Esophagus squamous epithelium (tissue), 5 donors: ENCODE measurements around the gene GPR87. TPM values are rescaled to one million over a fixed set of nuclear protein-coding genes. Genes with fewer than 3 reads are reported as not detected.

Experiments used
- DNase-seq: peaks from one replicate; lab custom pipeline; 2025; lab: John Stamatoyannopoulos, UW
- H3K27ac ChIP-seq, 4 donors: fragments of 200-600 bp; sonication (generic); one replicate each; pipeline ENCODE4 v1.5.1; 2016 to 2019; ENCODE audit warnings: mild to moderate bottlenecking in 1 of 4
- H3K27me3 ChIP-seq, 4 donors: fragments of 200-600 bp; sonication (generic); 1 replicate in 3 of 4; 2 replicates in 1 of 4; pipeline versions ENCODE4 v1.5.1 to v1.6.0; 2017 to 2021; ENCODE audit warnings: antibody characterized with exemption in 1 of 4
- H3K36me3 ChIP-seq, 3 donors: fragments of 200-600 bp; sonication (generic); one replicate each; pipeline ENCODE4 v1.5.1; 2016 to 2019
- H3K4me1 ChIP-seq, 3 donors: fragments of 200-600 bp; sonication (generic); one replicate each; pipeline ENCODE4 v1.5.1; 2017 to 2019
- H3K4me3 ChIP-seq, 4 donors: fragments of 200-600 bp; sonication (generic); 1 replicate in 3 of 4; 2 replicates in 1 of 4; pipeline ENCODE4 v1.5.1; 2016 to 2019; ENCODE audit warnings: mild to moderate bottlenecking in 2 of 4, moderate library complexity in 1 of 4
- H3K9me3 ChIP-seq, 3 donors: fragments of 200-600 bp; sonication (generic); one replicate each; pipeline ENCODE4 v1.5.1; 2016 to 2019
- CTCF ChIP-seq, 6 experiments: fragments of 450-650 bp in 4 of 6; fragments of 200-600 bp in 2 of 6; sonication (generic) in 2 of 6; IDR thresholded peaks; one replicate each; pipeline ENCODE4 v1.5.1; 2016 to 2019; ENCODE audit warnings: antibody characterized with exemption in 6 of 6, mild to moderate bottlenecking in 4 of 6, moderate library complexity in 4 of 6
- POLR2A ChIP-seq, 4 donors: fragments of 450-650 bp; IDR thresholded peaks; one replicate each; pipeline ENCODE4 v1.6.1; 2017; ENCODE audit warnings: antibody characterized with exemption in 4 of 4, mild to moderate bottlenecking in 4 of 4, moderate library complexity in 3 of 4
- WGBS, 2 donors: methylation state at CpG; one replicate each; pipeline ENCODE4 v1.1.5; 2018; 5-methylcytosine and 5-hydroxymethylcytosine counted together
- intact Hi-C: fragments of 100-400 bp; cut with DNase I; formaldehyde crosslinking; loops from one replicate; pipeline ENCODE4 v1.15.0; 2022
- total RNA-seq, 4 donors: library from RNA; depleted of rRNA; stranded (reverse); fragments of >200 nt; gene quantifications; one replicate each; pipeline ENCODE4 v1.1.0, GENCODE V29; 2016
- donor health status: DM: yes; HTN: yes; CAD: no.

Gene GPR87
- total RNA-seq, 4 donors from 2014 or later = 37.8 to 55.1 (median 46.0) TPM

- Histone ChIP-seq H3K4me1 (peaks cover 8 to 41% (median 15%) of the 10 kb centered on the region in 3 donors), H3K4me3 (no peak overlapping the region), H3K27ac (no peak overlapping the region), H3K27me3 (no peaks in the 10 kb centered on the region), H3K36me3 (peaks cover 0 to 51% (median 0%) of the 10 kb centered on the region in 3 donors), H3K9me3 (no peaks in the 10 kb centered on the region)
- 81% methylated on average over 1 of the region's 1 CpG; no CpG with 5 or more reads in 1 of the 2 donors for WGBS, 2 donors
- DNase-seq = no peak
- TF ChIP-seq POLR2A (IDR thresholded peaks at IDR 0.05) (no peak), CTCF (IDR thresholded peaks at IDR 0.05) (no peak)
- intact Hi-C loops = no loop called here
These were observed 16.1 kb downstream of the GPR87 start for GRCh38 chr3:151300539-151300938.

GRCh38 chr3:151299006-151299405 is 17.6 kb downstream of the GPR87 start:
- peaks cover 0 to 25% (median 1%) of the 10 kb centered on the region in 3 donors for H3K4me1 ChIP-seq
- H3K4me3 ChIP-seq = no peak overlapping the region
- 58 to 72% methylated on average over 2 of the region's 2 CpGs for WGBS, 2 donors
- DNase-seq = no peak
- no peak for TF ChIP-seq POLR2A (IDR thresholded peaks at IDR 0.05)
- no peak for TF ChIP-seq CTCF (IDR thresholded peaks at IDR 0.05)
- intact Hi-C loops = no loop called here
- no peaks in the 10 kb centered on the region for H3K9me3 ChIP-seq
- H3K36me3 ChIP-seq = peaks cover 0 to 66% (median 0%) of the 10 kb centered on the region in 3 donors
- no peak overlapping the region for H3K27ac ChIP-seq
- H3K27me3 ChIP-seq = no peaks in the 10 kb centered on the region

- no peaks in the 10 kb centered on the region for H3K9me3 ChIP-seq
- peaks cover 0 to 12% (median 0%) of the 10 kb centered on the region in 3 donors for H3K4me1 ChIP-seq
- no peak for DNase-seq
- 64 to 84% methylated on average over 2 of the region's 2 CpGs for WGBS, 2 donors
- no peak for TF ChIP-seq CTCF (IDR thresholded peaks at IDR 0.05)
- TF ChIP-seq POLR2A (IDR thresholded peaks at IDR 0.05) = no peak
- no peak overlapping the region for H3K4me3 ChIP-seq
- no peaks in the 10 kb centered on the region for H3K27me3 ChIP-seq
- no peak overlapping the region for H3K27ac ChIP-seq
- intact Hi-C loops = no loop called here
- H3K36me3 ChIP-seq = peaks cover 0 to 78% (median 0%) of the 10 kb centered on the region in 3 donors
These were observed 19.2 kb downstream of the GPR87 start for GRCh38 chr3:151297429-151297828.

GRCh38 chr3:151296226-151296625 is 20.4 kb downstream of the GPR87 start:
- H3K4me1 ChIP-seq = peaks cover 0 to under 1% (median 0%) of the 10 kb centered on the region in 3 donors
- 67 to 88% methylated on average over 3 of the region's 3 CpGs for WGBS, 2 donors
- H3K4me3 ChIP-seq = no peak overlapping the region
- no peaks in the 10 kb centered on the region for H3K9me3 ChIP-seq
- peaks cover 0 to 78% (median 0%) of the 10 kb centered on the region in 3 donors for H3K36me3 ChIP-seq
- no peak for TF ChIP-seq POLR2A (IDR thresholded peaks at IDR 0.05)
- no peak for TF ChIP-seq CTCF (IDR thresholded peaks at IDR 0.05)
- intact Hi-C loops = no loop called here
- DNase-seq = no peak
- no peaks in the 10 kb centered on the region for H3K27me3 ChIP-seq
- H3K27ac ChIP-seq = no peak overlapping the region

- H3K4me3 ChIP-seq = no peak overlapping the region
- no peak for DNase-seq
- 40 to 56% methylated on average over 6 of the region's 6 CpGs for WGBS, 2 donors
- H3K36me3 ChIP-seq = peaks cover 0 to 49% (median 0%) of the 10 kb centered on the region in 3 donors
- intact Hi-C loops = no loop called here
- no peaks in the 10 kb centered on the region for H3K4me1 ChIP-seq
- H3K9me3 ChIP-seq = no peaks in the 10 kb centered on the region
- H3K27ac ChIP-seq = no peak overlapping the region
- TF ChIP-seq CTCF (IDR thresholded peaks at IDR 0.05) (no peak), POLR2A (IDR thresholded peaks at IDR 0.05) (no peak)
- no peaks in the 10 kb centered on the region for H3K27me3 ChIP-seq
These were observed 23.5 kb downstream of the GPR87 start for GRCh38 chr3:151293127-151293526.
